CD4-positive, alpha-beta T cell treated with Interleukin-1 beta for 1 hour (primary cell): ENCODE measurements around the gene SPHKAP.
"Not testable (repeated sequence)": the region's sequence is repeated elsewhere in the genome, so short reads cannot be mapped to it uniquely, and the experiment has no call there.

Experiments used
- DNase-seq, 2 donors: peaks; one replicate each; pipeline ENCODE4 v3.0.0-alpha.2; 2020 to 2022

The SPHKAP gene

GRCh38 chr2:228181098-228182019 is at the start of gene SPHKAP:
SPHKAP (minus strand) TSS chr2:228181687; CDS start chr2:228181598, 89 bp downstream.
- DNase-seq: no peak

GRCh38 chr2:228227466-228227865 is 46.0 kb upstream of the SPHKAP start:
- DNase-seq: no peak

GRCh38 chr2:228224410-228224809 is 42.9 kb upstream of the SPHKAP start:
- no peak for DNase-seq

- DNase-seq: not testable (repeated sequence)
Measured at GRCh38 chr2:228218593-228218992, 37.1 kb upstream of the SPHKAP start.

GRCh38 chr2:228197504-228197903 is 16.0 kb upstream of the SPHKAP start:
- DNase-seq: no peak

GRCh38 chr2:228180181-228181097 is 1.0 kb downstream of the SPHKAP start:
- DNase-seq: no peak

- DNase-seq: no peak
Measured at GRCh38 chr2:228167290-228167689, 14.2 kb downstream of the SPHKAP start.

GRCh38 chr2:228164718-228165117 is 16.8 kb downstream of the SPHKAP start:
- no peak for DNase-seq

GRCh38 chr2:228157841-228158240 is 23.6 kb downstream of the SPHKAP start:
- no peak for DNase-seq

- no peak for DNase-seq
Measured at GRCh38 chr2:228144961-228145360, 36.5 kb downstream of the SPHKAP start.

- DNase-seq: no peak
Measured at GRCh38 chr2:228140934-228141528, 40.5 kb downstream of the SPHKAP start.

GRCh38 chr2:228136027-228136426 is 45.5 kb downstream of the SPHKAP start:
- DNase-seq: no peak

GRCh38 chr2:228135300-228135699 is 46.2 kb downstream of the SPHKAP start:
- no peak for DNase-seq

- DNase-seq: no peak
Measured at GRCh38 chr2:228131833-228132232, 49.7 kb downstream of the SPHKAP start.

- DNase-seq: no peak
Measured at GRCh38 chr2:228126401-228126800, 55.1 kb downstream of the SPHKAP start.

- DNase-seq: no peak
Measured at GRCh38 chr2:228118940-228119339, 62.5 kb downstream of the SPHKAP start.

GRCh38 chr2:228107846-228108245 is 73.6 kb downstream of the SPHKAP start:
- no peak for DNase-seq

- no peak for DNase-seq
Measured at GRCh38 chr2:228105526-228106250, 75.8 kb downstream of the SPHKAP start.

- DNase-seq: no peak
Measured at GRCh38 chr2:228104215-228104614, 77.3 kb downstream of the SPHKAP start.

- no peak for DNase-seq
Measured at GRCh38 chr2:228103379-228103778, 78.1 kb downstream of the SPHKAP start.

- no peak for DNase-seq
Measured at GRCh38 chr2:228102949-228103348, 78.5 kb downstream of the SPHKAP start.

GRCh38 chr2:228094377-228094921 is 87.0 kb downstream of the SPHKAP start:
- DNase-seq: no peak
